SHP77 (cell line): Measurements from ENCODE around the gene TTC16.

ENCODE experiments used
- DNase-seq, 2 experiments: peaks; one replicate each; lab custom pipeline; 2025; lab: John Stamatoyannopoulos, UW

TTC16 gene

GRCh38 chr9:127721391-127721821 is 5.5 kb downstream of the TTC16 start:
- DNase-seq, result peak in 1 of 2 experiments; percentile 11

- peak in 1 of 2 experiments; percentile 12 for DNase-seq
Measured at GRCh38 chr9:127722055-127722745, 6.3 kb downstream of the TTC16 start.

GRCh38 chr9:127723013-127723412 is 7.1 kb downstream of the TTC16 start:
- no peak for DNase-seq

- DNase-seq, result no peak
Measured at GRCh38 chr9:127723444-127723843, 7.6 kb downstream of the TTC16 start.

GRCh38 chr9:127724012-127724411 is 8.1 kb downstream of the TTC16 start:
- peak in 1 of 2 experiments; percentile 75 for DNase-seq

- DNase-seq, result peak; percentile 43 to 68
Measured at GRCh38 chr9:127726871-127727270, 11.0 kb downstream of the TTC16 start.

GRCh38 chr9:127728808-127729207 is 12.9 kb downstream of the TTC16 start:
- no peak for DNase-seq

GRCh38 chr9:127729522-127730256 is 13.8 kb downstream of the TTC16 start:
- DNase-seq, result no peak

- DNase-seq, result no peak
Measured at GRCh38 chr9:127730262-127730661, 14.4 kb downstream of the TTC16 start.

- no peak for DNase-seq
Measured at GRCh38 chr9:127730799-127731410, 15.0 kb downstream of the TTC16 start.

GRCh38 chr9:127731938-127732337 is 16.1 kb downstream of the TTC16 start:
- no peak for DNase-seq

- no peak for DNase-seq
Measured at GRCh38 chr9:127732444-127732843, 16.6 kb downstream of the TTC16 start.

GRCh38 chr9:127733614-127734013 is 17.7 kb downstream of the TTC16 start:
- DNase-seq, result no peak

GRCh38 chr9:127734247-127734746 is 18.4 kb downstream of the TTC16 start:
- no peak for DNase-seq

GRCh38 chr9:127734747-127735529 is 19.1 kb downstream of the TTC16 start, which contains the start of gene TOR2A:
TSS of gene TOR2A (minus strand) at chr9:127735294. CDS start at chr9:127735270, 24 bp downstream.
- DNase-seq, result peak; percentile 96 to 97

GRCh38 chr9:127735530-127736185 is 19.8 kb downstream of the TTC16 start:
- DNase-seq, result no peak

GRCh38 chr9:127738666-127739065 is 22.8 kb downstream of the TTC16 start:
- DNase-seq, result no peak

- no peak for DNase-seq
Measured at GRCh38 chr9:127739614-127740330, 23.9 kb downstream of the TTC16 start.

GRCh38 chr9:127741831-127742434 is 26.1 kb downstream of the TTC16 start:
- peak in 1 of 2 experiments; percentile 59 for DNase-seq

- DNase-seq, result peak; percentile 70 to 79
Measured at GRCh38 chr9:127742435-127743088, 26.7 kb downstream of the TTC16 start.
